Epithelial cell of prostate (primary cell): ENCODE measurements around the gene C2orf76.
"Not testable (repeated sequence)": the region's sequence is repeated elsewhere in the genome, so short reads cannot be mapped to it uniquely, and the experiment has no call there.

ENCODE experiments used
- DNase-seq: peaks from one replicate; pipeline ENCODE4 v3.0.0-alpha.2; 2011; ENCODE audit warnings: low read depth, low spot score
- H3K27ac ChIP-seq: fragments of 450-650 bp; 2 replicates; pipeline ENCODE4 v1.5.1; 2017; ENCODE audit warnings: mild to moderate bottlenecking

The C2orf76 gene

GRCh38 chr2:119366649-119367471 lies at the start of gene C2orf76, which contains the start of gene DBI:
Gene C2orf76 (minus strand): TSS chr2:119366834. CDS start chr2:119339959, 26,875 bp downstream.
Gene DBI (plus strand): TSS chr2:119366977. CDS start chr2:119367052, 75 bp downstream.
- DNase-seq: peak; percentile 93
- H3K27ac ChIP-seq: peak within 1 kb of the TSS; percentile 72

- DNase-seq: no peak
- no peak overlapping the region for H3K27ac ChIP-seq
These were observed 49.0 kb upstream of the C2orf76 start for GRCh38 chr2:119415630-119416029.

- no peak for DNase-seq
These were observed 48.3 kb upstream of the C2orf76 start for GRCh38 chr2:119414894-119415293.

GRCh38 chr2:119409506-119409905 lies 42.9 kb upstream of the C2orf76 start:
- H3K27ac ChIP-seq: no peak overlapping the region
- DNase-seq: no peak

More at GRCh38 chr2:119414894-119415293, 48.3 kb upstream of the C2orf76 start:
- H3K27ac ChIP-seq: no peak overlapping the region

- no peak for DNase-seq
- no peak overlapping the region for H3K27ac ChIP-seq
These were observed 41.6 kb upstream of the C2orf76 start for GRCh38 chr2:119408221-119408619.

- H3K27ac ChIP-seq: no peak overlapping the region
- DNase-seq: no peak
These were observed 41.0 kb upstream of the C2orf76 start for GRCh38 chr2:119407430-119408220.

- DNase-seq: no peak
- H3K27ac ChIP-seq: no peak overlapping the region
These were observed 38.5 kb upstream of the C2orf76 start for GRCh38 chr2:119405151-119405550.

GRCh38 chr2:119403618-119404017 lies 37.0 kb upstream of the C2orf76 start:
- not testable (repeated sequence) for DNase-seq, H3K27ac ChIP-seq

- H3K27ac ChIP-seq: no peak overlapping the region
- DNase-seq: no peak
These were observed 36.3 kb upstream of the C2orf76 start for GRCh38 chr2:119402645-119403560.

- no peak overlapping the region for H3K27ac ChIP-seq
- no peak for DNase-seq
These were observed 35.5 kb upstream of the C2orf76 start for GRCh38 chr2:119402106-119402505.

- H3K27ac ChIP-seq: no peak overlapping the region
- DNase-seq: no peak
These were observed 30.6 kb upstream of the C2orf76 start for GRCh38 chr2:119397196-119397595.

- DNase-seq: no peak
- no peak overlapping the region for H3K27ac ChIP-seq
These were observed 27.5 kb upstream of the C2orf76 start for GRCh38 chr2:119393971-119394748.

- no peak for DNase-seq
- no peak overlapping the region for H3K27ac ChIP-seq
These were observed 23.1 kb upstream of the C2orf76 start for GRCh38 chr2:119389615-119390306.

- DNase-seq: peak; percentile 60
- peak overlapping the region; percentile 65 for H3K27ac ChIP-seq
These were observed 20.9 kb upstream of the C2orf76 start for GRCh38 chr2:119387381-119388129.

GRCh38 chr2:119385466-119385865 lies 18.8 kb upstream of the C2orf76 start:
- no peak overlapping the region for H3K27ac ChIP-seq
- no peak for DNase-seq

GRCh38 chr2:119384971-119385370 lies 18.3 kb upstream of the C2orf76 start:
- DNase-seq: no peak
- no peak overlapping the region for H3K27ac ChIP-seq

GRCh38 chr2:119383410-119384140 lies 16.9 kb upstream of the C2orf76 start:
- no peak overlapping the region for H3K27ac ChIP-seq
- no peak for DNase-seq
